Loucy (cell line): Measurements from ENCODE around the gene PKP4.

ENCODE experiments used
- H2AFZ ChIP-seq: fragments of 200-600 bp; sonication (generic); 2 replicates; pipeline ENCODE4 v1.6.0; 2016; ENCODE audit warnings: antibody characterized with exemption, mild to moderate bottlenecking, low read length, moderate library complexity
- H3F3A ChIP-seq: fragments of 200-600 bp; 2 replicates; pipeline ENCODE4 v1.6.0; 2016; ENCODE audit warnings: antibody characterized with exemption, low read depth, mild to moderate bottlenecking
- H3K27me3 ChIP-seq: fragments of 200-600 bp; sonication (generic); 2 replicates; pipeline ENCODE4 v1.6.1; 2014; ENCODE audit warnings: low read length, mild to moderate bottlenecking; ENCODE audit not compliant: insufficient read depth, poor library complexity, severe bottlenecking
- H3K36me3 ChIP-seq: fragments of 200-600 bp; sonication (generic); 2 replicates; pipeline ENCODE4 v1.6.1; 2016; ENCODE audit warnings: low read length; ENCODE audit not compliant: insufficient read depth
- H3K4me1 ChIP-seq: fragments of 200-600 bp; sonication (generic); 2 replicates; pipeline ENCODE4 v1.5.1; 2014; ENCODE audit warnings: low read length, mild to moderate bottlenecking; ENCODE audit not compliant: insufficient read depth, poor library complexity, severe bottlenecking
- H3K4me2 ChIP-seq: fragments of 200-600 bp; sonication (generic); 2 replicates; pipeline ENCODE4 v1.6.0; 2014; ENCODE audit warnings: antibody characterized with exemption, low read length, low read depth, mild to moderate bottlenecking; ENCODE audit not compliant: poor library complexity, severe bottlenecking
- H3K4me3 ChIP-seq: fragments of 200-600 bp; sonication (generic); 2 replicates; pipeline ENCODE4 v1.5.1; 2014; ENCODE audit warnings: low read length, mild to moderate bottlenecking, mixed read lengths; ENCODE audit not compliant: poor library complexity, severe bottlenecking
- H3K79me2 ChIP-seq: fragments of 200-600 bp; sonication (generic); 2 replicates; pipeline ENCODE4 v1.6.1; 2014; ENCODE audit warnings: low read length; ENCODE audit not compliant: insufficient read depth
- H3K9ac ChIP-seq: fragments of 200-600 bp; sonication (generic); 2 replicates; pipeline ENCODE4 v1.6.0; 2014; ENCODE audit warnings: mild to moderate bottlenecking, low read depth, low read length, moderate library complexity; ENCODE audit not compliant: poor library complexity, severe bottlenecking
- H3K9me2 ChIP-seq: fragments of 200-600 bp; sonication (generic); replicated peaks from 2 replicates; pipeline ENCODE4 v1.6.1; 2016; ENCODE audit warnings: low read depth, low read length, mixed read lengths
- H3K9me3 ChIP-seq: fragments of 200-600 bp; sonication (generic); 2 replicates; pipeline ENCODE4 v1.6.1; 2014; ENCODE audit warnings: mild to moderate bottlenecking, antibody characterized with exemption, low read length, low read depth; ENCODE audit not compliant: insufficient read depth
- H4K20me1 ChIP-seq: fragments of 200-600 bp; sonication (generic); 2 replicates; pipeline ENCODE4 v1.6.0; 2014; ENCODE audit warnings: antibody characterized with exemption, low read length, mild to moderate bottlenecking; ENCODE audit not compliant: insufficient read depth, poor library complexity, severe bottlenecking
- CTCF ChIP-seq: fragments of 200-600 bp; sonication (generic); conservative IDR thresholded peaks from 2 replicates; pipeline ENCODE4 v1.5.1; 2014; ENCODE audit warnings: mild to moderate bottlenecking, antibody characterized with exemption, low read length
- EZH2phosphoT487 ChIP-seq: fragments of 200-600 bp; IDR thresholded peaks from 2 replicates; pipeline ENCODE4 v1.6.1; 2018; ENCODE audit warnings: antibody characterized with exemption, mild to moderate bottlenecking, moderate library complexity, borderline replicate concordance

Gene PKP4

GRCh38 chr2:158603205-158603604, 146.5 kb downstream of the PKP4 start:
- Histone ChIP-seq H3K4me3 (no peak overlapping the region), H3K9me3 (no peaks in the 10 kb centered on the region), H3K4me1 (no peaks in the 10 kb centered on the region), H3K79me2 (no peaks in the 10 kb centered on the region), H3K36me3 (no peaks in the 10 kb centered on the region), H3K9me2 (no peaks in the 10 kb centered on the region), H2AFZ (no peak overlapping the region), H3K9ac (no peak overlapping the region), H3F3A (no peaks in the 10 kb centered on the region), H4K20me1 (no peaks in the 10 kb centered on the region), H3K4me2 (no peak overlapping the region), H3K27me3 (no peaks in the 10 kb centered on the region)
- TF ChIP-seq EZH2phosphoT487 (no peak), CTCF (no peak)

- TF ChIP-seq EZH2phosphoT487 (no peak), CTCF (no peak)
- H3K9ac ChIP-seq: no peak overlapping the region
- no peak overlapping the region for H2AFZ ChIP-seq
- H3K36me3 ChIP-seq: no peaks in the 10 kb centered on the region
- no peaks in the 10 kb centered on the region for H3K9me2 ChIP-seq
- H3K9me3 ChIP-seq: no peaks in the 10 kb centered on the region
- no peaks in the 10 kb centered on the region for H3F3A ChIP-seq
- H3K4me2 ChIP-seq: no peak overlapping the region
- no peaks in the 10 kb centered on the region for H3K79me2 ChIP-seq
- H3K4me3 ChIP-seq: no peak overlapping the region
- no peaks in the 10 kb centered on the region for H3K27me3 ChIP-seq
- no peaks in the 10 kb centered on the region for H3K4me1 ChIP-seq
- H4K20me1 ChIP-seq: no peaks in the 10 kb centered on the region
Measured at GRCh38 chr2:158603986-158604385, 147.2 kb downstream of the PKP4 start.

DNA sequence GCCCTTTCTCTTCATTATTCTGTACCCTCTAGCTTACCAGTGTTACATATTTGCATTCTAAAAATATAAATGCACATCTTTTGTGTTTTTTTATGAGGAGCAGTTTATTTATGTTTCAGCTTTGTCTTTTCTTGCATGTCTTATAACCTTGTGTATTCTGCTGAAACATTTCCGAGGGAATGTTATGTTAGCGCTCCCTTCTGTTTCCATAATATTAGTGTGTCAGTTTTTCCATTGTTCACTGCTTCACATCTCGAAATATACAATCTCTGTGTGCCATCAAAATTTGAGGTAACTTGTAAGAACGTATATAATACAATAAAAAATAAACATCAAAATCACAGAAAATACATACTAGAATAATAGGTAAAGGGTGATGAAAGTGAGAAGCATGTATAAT, 153.3 kb downstream of the PKP4 start:
- Histone ChIP-seq H3K4me2 (no peak overlapping the region), H3K9ac (no peak overlapping the region), H4K20me1 (no peaks in the 10 kb centered on the region), H3K27me3 (no peaks in the 10 kb centered on the region), H3F3A (no peaks in the 10 kb centered on the region), H3K79me2 (no peaks in the 10 kb centered on the region), H2AFZ (no peak overlapping the region), H3K4me3 (no peak overlapping the region), H3K9me2 (no peaks in the 10 kb centered on the region), H3K4me1 (no peaks in the 10 kb centered on the region), H3K9me3 (no peaks in the 10 kb centered on the region), H3K36me3 (no peaks in the 10 kb centered on the region)
- TF ChIP-seq CTCF (no peak), EZH2phosphoT487 (no peak)
